HG03039 (cell line): ENCODE measurements around the gene SVIL.
"Not testable (repeated sequence)": the region's sequence is repeated elsewhere in the genome, so short reads cannot be mapped to it uniquely, and the experiment has no call there.

Experiments used
- ATAC-seq: cut with Tn5 transposase; IDR thresholded peaks from one replicate; pipeline ENCODE4 v1.9.1; 2021; ENCODE audit warnings: mild to moderate bottlenecking, moderate library complexity; ENCODE audit not compliant: unreplicated experiment

SVIL gene

DNA sequence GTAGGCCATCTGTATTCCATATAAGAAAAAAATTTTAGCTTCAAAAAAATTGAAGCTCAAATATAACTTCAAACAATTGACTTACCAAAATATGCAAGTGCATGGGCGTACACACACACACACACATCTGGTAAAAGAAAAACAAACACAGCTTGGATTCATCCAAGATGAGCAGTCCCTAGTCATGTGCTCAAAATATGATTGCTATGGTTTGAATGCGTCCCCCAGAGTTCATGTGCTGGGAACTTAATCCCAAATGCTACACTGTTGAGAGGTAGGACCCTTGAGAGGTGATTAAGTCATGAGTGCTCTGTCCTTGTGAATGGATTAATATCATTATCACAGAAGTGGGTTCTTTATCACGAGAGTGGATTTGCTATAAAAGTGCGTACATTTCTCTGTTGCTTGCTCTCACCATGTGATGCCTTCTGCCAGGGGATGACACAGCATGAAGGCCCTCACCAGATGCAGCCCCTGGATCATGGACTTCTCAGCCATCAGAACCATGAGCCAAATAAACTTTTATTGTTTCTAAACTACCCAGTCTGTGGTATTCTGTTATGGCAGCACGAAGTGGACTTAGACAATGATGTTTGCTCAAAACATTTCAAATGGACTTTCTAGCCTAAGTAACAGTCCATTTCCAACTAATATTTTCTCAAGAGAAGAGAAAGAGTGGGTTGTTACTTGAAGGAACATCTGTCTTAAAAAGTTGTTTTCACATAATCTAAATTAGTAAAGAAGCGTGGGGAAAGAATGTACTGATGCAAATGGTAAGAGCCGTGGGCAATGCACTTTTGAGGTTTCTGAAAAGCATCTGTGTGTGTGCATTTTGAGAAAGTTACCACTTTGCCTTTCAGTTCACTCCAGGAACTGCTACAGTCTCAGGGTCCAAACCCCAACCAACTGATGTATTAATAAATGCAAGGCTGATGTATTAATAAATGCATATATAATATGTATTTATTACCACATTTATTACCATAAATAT lies 15.1 kb upstream of the SVIL start:
- ATAC-seq = no peak

DNA sequence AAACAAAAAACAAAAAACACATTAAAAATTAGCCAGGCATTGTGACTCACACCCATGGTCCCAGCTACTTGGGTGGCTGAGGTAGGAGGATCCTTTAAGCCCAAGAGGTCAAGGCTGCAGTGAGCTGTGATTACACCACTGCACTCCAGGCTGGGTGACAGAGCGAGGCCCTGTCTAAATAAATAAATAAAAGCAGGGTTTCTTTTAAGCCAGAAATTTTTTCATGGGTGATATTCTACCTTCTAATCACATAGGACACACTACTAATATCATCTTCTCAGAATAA lies 14.2 kb upstream of the SVIL start:
- ATAC-seq = no peak

DNA sequence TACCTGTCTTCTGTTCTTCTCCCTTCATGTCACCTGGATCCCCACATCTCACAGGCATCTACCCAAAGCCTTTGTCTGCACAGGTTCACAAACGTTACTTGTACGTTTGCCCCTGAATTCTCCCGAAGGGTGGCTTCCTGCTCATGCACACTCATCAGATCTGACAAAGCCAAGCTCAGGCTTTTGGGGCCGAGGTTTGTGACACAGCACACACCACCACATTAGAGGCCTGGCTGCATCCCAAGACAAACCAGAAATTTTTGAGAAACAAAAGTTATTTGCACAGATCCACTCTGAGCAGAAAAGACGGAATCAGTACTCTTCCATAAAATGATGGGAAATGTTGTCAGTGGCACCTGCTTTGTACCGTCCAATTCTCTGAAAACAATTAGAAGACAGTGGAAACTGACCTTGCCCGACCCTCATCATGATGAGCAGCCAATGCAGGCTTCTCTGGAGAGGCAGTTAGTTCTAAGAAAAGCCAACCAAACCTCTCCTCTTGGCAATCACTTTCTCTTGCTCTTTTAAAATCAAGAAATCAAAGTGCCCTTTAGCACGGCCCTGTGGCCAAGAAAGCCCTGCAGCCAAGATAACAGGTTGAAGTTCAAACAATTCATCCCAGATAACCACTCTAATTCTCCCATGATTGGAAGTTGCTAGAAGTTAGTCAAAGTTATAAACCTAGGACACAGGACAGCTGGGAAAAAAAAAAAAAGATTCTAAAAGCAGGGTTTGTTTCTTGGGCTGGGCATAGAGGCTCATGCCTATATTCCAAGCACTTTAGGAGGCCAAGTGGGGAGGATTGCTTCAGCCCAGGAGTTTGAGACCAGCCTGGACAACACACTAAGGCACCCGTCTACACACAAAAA lies 13.6 kb upstream of the SVIL start:
- ATAC-seq = no peak

DNA sequence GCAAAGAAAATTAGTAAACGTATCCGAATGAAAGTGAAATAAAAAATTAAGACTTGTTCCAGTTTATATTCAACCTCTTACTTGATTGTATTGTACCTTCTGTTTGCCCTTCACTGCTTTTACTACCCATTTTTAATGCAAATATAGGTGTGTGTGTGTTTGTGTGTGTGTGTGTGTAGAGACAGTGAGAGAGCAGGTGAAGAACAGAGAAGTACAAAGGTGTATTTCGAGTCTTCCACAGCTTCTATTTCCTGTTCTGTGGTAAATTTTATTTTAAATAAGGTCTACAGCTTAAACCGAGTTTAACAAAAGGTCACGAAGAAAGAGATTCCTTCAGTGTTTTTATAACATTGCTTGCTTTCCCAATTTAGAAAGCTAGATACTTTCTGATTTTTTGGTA lies 12.7 kb upstream of the SVIL start:
- ATAC-seq = no peak

DNA sequence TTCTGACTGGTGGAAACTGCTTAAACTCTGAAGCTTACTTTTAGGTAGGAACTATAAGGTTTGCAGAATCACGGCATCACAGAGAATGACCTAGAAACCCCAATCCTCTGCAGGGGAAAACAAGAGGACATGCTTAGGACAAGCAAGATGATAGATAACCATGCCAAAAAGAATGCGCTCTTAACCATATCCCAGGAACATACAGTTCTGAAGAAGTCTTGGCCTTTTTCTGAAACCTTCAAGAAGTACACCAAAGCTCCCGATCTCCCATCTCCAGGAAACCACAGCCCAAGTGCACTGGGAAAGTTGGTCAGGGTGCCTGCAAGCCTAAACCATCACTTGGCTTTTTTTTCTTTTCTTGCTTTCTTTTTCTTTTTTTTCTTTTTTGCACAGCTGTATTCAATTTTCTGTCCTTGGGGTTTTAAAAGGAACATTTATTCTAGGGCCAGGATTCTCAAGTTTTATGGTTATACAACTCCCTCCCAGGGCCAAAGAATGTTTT lies 12.2 kb upstream of the SVIL start:
- ATAC-seq = no peak

DNA sequence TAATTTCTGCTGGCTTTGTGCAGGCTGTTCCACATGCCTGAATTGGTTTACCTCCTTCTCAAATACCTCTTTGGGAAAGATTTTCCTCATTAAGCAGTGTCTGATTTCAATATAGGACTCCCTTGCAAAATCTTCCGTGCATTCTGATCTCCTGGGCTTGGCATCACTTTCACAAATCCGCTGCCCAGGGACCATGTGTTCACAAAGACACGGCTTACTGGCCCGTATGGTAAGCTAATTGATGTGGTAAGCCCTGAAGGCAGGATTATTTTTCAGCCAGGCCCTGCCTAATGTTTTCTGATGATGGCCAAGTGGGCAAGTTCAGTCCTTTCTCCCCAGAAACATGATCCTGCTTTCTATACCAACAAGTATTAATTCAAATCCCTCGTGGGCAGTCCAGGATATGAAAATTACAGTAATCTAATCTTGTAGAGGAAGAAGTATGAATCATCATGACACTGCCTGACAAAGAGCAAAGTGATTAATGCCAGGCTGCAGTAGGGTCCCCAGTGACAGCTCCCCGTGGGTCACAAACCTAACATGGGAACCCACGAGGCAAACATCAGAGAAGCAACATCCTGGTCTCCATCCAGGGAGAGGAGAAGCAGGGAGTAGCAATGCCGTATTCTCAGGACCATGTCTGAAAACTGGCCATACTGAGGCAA lies 11.6 kb upstream of the SVIL start:
- ATAC-seq = no peak

DNA sequence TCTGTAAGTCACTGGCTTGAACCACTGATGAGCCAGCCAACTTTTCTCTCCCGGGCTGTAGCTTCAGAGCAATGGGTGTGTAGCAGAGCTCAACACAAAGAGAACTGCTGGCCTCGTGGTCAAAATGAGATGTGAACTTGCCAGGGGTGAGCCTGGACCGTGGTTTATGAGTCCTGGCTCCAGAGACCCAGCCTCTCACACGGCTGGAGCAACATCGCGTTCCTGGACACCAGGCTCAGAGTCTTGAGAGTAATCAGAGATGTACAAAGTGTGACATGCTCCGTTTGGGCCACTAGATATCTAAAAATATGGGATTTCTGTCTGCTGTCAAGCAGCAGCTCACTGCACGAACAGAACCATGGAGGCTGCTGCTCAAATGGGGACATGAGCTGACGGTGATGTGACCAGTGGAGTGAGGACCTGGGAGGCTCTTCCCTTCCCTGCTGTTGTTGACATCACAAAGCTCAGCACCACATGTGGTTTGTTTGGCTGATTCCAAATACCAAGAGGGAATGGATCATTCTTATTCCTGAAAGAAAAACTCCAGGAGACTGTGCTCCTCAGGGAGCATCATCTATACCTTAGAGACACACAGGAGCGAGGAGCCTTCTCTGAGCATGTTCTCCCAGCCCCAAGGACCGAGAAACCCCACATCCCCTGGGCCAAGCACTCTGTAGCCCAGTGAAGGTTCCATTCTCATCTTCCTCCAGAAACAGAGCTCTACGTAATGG lies 9.2 kb upstream of the SVIL start:
- ATAC-seq = no peak

DNA sequence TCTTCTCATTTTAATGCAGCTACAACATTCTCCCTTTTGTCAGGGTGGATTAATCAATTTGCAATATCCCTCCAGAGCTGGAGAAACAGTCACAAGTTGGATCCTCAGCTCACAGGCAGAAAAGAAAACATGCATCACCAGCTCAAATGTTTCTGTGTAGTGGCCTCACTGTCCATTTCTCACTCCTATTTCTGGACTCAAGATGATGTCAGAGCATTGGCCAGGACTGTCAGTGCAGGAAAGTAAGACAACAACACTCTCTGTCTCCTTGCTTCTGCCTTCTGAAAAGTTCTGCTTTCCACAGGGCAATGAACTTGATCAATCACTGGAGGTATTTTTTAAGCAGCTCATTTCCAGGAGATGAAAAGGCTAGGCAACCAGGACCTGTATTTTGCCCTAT lies 8.2 kb upstream of the SVIL start:
- no peak for ATAC-seq

DNA sequence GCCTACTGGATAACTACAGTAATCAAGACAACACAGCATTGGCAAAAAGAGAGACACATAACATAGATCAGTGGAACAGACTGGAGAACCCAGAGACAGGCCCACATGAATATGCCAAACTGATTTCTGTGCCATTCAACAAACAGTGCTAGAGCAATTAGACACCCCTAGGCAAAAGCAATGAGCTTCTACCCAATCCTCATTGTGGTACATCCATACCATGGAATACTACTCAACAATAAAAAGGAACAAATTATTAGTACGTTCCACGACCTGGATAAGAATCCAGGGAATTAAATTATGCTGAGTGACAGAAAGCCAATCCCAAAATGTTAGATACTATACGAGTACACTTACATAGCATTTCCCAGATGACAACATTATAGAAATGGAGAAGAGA lies 2.8 kb upstream of the SVIL start:
- ATAC-seq = no peak

DNA sequence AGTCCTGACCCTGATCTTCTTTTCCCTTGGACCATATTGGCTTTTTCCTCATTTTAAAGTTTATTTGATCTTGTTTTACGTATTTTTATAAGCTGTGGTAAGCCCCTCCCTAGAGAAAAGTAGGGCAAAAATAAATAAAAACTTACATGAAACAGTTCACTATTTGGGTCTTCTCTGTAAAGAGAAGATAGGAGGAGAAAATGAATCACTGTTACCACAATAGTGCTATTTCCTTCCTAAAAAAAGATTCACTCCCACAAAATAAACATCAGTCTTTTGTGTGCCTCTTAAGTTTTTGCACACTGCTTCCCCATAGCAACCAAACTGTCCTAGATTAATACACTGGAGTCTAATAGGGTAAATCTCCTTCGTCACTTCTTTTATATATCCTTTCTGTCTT lies 1.4 kb upstream of the SVIL start:
- no peak for ATAC-seq

DNA sequence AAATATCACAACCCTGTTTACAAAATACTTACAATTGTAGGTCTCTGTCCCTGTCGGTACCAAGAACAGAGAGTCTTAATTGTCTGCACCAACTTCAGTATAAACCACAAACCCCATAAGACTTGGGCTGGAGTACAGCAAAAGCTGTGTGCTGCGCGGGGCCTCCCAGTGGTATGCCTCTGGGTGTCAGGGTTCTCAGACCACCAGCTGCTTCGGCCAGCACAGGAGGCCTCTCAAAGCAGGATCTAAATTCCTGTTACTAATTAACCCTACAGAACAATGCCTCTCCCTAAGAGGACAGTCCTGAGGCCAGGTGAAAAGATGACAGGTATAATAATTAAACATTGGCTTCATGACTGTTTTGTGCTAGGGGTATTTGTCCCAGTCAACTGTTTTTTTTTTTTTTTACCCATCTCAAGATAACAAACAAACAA lies 957 bp upstream of the SVIL start:
- no peak for ATAC-seq

DNA sequence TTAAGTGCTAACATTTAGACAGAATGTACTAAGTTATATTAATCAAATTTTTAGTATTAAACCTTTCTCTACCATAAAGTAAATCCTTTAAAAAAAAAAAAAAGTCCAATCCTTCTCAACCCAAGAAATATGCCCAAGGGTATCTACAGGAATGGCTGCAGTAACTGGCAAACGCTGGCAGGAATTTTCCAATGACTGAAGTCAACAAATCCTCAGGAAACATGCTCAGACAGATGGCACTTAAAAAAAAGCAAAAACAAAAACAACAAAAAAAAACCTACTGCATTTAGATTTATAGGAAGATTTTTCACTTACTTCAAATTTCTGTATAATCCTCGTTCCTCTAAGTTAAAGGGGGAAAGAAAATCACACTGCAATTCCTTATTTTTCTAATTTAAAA lies 666 bp downstream of the SVIL start:
- ATAC-seq = no peak

DNA sequence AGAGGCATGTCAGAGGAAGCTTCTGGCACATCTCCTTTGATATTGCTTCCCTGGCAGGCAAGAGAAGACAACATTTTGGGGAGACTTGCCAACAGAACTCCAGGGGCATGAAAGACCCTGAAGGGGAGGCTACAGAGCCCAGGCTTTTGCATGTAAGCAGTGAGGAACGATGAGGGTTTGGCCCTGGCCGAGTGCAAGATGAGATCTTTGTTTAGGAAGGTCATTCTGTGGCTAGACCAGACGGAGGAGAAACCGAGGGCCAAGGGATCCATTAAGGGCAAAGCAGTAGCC lies 3.8 kb downstream of the SVIL start:
- ATAC-seq = no peak

DNA sequence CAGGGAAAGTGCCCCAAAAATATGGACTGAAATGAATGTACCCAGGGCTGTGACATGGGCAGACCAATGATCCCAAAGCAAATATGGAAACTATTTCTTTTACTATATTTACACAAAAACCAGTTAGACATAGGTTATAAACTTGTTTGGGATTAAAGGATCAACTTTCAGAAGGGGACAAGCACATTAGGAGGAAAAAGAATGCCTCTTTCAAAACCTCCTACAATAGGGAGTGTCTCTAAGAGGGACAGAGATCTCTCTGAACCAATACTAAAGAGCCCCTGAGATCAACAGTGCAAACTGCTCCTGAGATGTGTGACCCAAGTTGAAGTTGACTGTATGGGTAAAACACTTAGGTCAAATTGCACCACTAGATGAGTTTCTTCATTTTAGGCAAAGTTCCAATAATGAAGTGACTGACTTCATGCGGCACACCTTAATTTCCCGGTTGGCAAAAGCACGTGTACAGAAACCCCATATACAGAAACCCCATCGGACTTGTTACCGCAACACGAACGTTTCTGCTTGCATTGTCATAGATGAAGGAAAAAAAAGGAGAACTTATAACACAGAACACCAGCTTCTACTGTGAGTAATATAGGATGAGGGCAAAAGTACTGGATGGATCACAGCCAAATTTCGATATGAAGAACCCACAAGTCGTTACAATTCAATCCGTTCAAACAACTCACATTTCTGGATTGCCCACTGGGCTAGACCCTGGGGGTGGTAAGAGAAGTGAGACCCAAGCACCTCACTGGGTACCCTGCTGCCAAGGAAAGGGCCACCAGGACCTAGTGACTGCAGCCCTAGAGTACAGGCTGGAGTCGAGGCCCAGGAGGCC lies 4.3 kb downstream of the SVIL start:
- no peak for ATAC-seq

DNA sequence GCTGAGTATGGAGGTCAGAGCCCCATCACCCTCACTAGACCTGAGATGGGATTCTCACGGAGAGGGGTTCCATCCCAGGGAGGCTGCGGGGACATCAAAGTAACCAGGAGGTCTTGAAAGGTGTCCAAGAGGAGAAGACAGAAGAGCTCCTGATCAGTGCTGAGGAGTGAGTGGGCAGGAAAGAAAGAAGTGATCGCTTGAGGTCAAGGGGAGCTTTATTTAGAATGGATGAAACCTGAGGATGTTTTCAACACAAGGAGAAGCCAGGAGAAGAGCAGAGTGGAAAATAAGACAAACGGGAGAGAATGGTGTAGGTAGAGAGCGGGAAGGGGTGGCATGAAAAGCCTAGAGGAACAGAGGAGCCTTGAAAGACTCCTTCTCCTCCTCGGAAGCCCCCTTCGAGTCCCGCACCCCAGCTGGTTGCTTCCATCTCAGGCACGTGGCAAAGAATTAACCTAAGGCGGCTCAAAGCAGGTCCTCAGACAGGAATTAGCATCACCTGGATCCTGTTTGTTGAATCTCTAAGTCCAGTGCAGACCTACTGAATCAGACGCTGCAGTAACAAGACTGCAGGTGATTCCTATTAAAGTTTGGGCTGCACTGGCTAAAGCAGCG lies 5.8 kb downstream of the SVIL start:
- ATAC-seq = no peak

DNA sequence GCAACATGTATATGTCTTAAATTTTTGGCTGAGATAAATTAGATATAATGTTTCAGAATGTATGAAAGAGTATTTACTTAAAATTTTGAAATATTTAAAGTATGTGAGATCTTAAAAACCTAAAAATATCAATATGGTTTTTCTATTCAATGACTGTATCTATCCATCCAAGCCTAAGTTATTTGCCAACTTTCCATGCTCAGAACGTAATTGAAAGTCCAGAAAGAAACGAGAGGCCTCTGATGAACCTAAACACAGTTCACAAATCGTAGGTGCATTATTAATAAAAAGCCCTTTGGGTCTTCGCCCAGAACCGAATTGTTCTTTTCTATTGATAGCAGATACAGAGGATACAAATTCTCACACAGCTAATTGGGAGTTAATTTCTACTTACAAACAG lies 6.5 kb downstream of the SVIL start:
- ATAC-seq = no peak

DNA sequence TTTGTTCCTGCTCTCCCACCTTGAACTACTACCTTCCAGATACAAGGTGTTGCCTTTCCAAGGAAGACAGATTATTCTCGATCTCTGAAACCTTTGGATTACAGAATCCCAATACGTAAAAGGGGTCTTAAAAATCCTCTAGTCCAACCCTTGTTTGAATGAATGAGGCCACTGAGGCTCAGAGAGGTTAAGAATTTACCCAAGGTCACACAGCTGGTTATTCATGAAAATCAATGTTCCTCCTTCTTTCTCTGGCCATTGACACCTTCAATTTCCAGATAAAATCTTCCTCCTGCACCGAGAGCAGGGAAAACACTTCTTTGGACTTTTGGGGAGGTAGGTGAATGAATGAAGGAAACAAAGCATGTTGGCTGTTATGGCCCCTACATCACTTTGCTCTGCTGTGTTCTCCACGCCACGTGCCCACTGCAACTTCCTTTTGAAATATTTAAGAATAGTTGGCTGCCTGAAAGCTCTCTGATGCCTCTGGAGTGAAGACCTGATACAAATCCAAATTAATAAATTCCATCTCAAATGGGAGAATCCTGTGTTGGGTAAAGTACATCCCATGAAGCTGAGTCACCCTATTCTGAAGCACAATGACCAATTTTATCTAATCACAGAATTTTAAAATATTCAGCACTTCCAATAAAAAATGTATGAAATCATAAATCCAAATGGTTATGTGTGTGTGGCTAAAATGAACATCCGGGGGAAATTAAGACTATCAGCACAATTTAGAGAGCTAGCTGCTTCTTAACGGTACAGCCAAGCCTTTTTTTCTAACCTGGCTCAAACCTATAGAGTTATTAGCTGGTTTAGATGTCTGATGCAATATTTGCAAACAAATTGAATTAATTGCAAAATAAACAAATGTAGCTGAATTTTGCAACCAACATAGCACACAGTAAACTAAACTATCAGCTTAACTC lies 7.3 kb downstream of the SVIL start:
- no peak for ATAC-seq

DNA sequence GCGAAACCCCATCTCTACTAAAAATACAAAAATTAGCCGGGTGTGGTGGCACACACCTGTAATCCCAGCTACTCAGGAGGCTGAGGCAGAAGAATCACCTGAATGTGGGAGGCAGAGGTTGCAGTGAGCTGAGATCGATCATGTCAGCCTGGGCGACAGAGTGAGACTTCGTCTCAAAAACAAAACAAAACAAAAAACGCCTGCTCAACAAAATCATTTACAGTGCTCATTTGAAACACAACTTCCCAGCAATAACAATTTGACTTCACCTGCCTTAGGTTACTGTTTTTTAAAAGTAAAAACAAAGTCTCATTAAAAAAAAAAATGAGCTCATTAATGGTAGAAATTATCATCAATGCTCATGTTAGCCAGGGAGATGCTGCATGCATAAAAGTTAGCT lies 10.4 kb downstream of the SVIL start:
- not testable (repeated sequence) for ATAC-seq

DNA sequence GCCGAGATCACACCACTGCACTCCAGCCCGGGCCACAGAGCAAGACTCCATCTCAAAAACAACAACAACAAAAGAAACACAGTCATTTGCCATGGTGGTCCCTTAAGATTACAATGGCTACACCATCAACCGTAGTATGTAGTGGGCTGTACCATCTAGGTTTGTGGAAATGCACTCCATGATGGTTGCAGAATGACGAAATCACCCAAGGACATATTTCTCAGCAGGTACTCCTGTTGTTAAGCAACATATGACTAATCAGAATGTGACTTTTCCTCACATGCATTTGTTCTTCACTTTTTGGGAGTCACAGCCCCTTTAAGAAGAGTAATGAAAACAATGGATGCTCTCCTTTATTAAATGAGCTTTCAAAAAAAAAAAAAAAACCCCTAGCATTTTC lies 11.0 kb downstream of the SVIL start:
- no peak for ATAC-seq
